B cell (primary cell): Measurements from ENCODE around the gene ANXA8. TPM values are rescaled to one million over a fixed set of nuclear protein-coding genes. Genes with fewer than 3 reads are reported as not detected.

Experiments
- ATAC-seq: fragments of 200-7000 bp; cut with Tn5 transposase; one replicate; pipeline ENCODE4 v1.10.0; 2021; ENCODE audit warnings: low read depth, mild to moderate bottlenecking, moderate number of reproducible peaks, moderate library complexity
- CTCF ChIA-PET: fragments of 350-600 bp; sonication (Branson Sonifier 250); formaldehyde crosslinking; loops from one replicate; lab custom pipeline; 2021; ENCODE audit warnings: antibody characterized with exemption, inconsistent platforms; lab: Charles Lee
- POLR2A ChIA-PET: fragments of 350-600 bp; sonication (Branson Sonifier 250); formaldehyde crosslinking; loops from one replicate; lab custom pipeline; 2021; ENCODE audit warnings: antibody characterized with exemption; lab: Charles Lee
- DNase-seq: peaks from one replicate; pipeline ENCODE4 v3.0.0; 2013
- H2AFZ ChIP-seq: 2 replicates; pipeline ENCODE4 v1.6.1; 2012; ENCODE audit warnings: mild to moderate bottlenecking, low read depth, low read length; ENCODE audit not compliant: insufficient read depth, poor library complexity, severe bottlenecking
- H3K27ac ChIP-seq, 2 donors: 1 replicate in 1 of 2; 2 replicates in 1 of 2; pipeline ENCODE4 v1.5.1; 2012 to 2013; ENCODE audit warnings: low read length in 2 of 2, mild to moderate bottlenecking in 2 of 2, moderate library complexity in 1 of 2
- H3K27me3 ChIP-seq, 4 experiments: fragments of 200-600 bp in 1 of 4; sonication (generic) in 1 of 4; replicated peaks in 1 of 4; 1 replicate in 2 of 4; 2 replicates in 2 of 4; pipeline versions ENCODE4 v1.6.1 to v1.7.0; 2013 to 2016; ENCODE audit warnings: low read length in 3 of 4, mild to moderate bottlenecking in 2 of 4, mixed read lengths in 1 of 4, moderate library complexity in 1 of 4; ENCODE audit not compliant: insufficient read depth in 4 of 4, control insufficient read depth in 3 of 4; ENCODE audit errors: control extremely low read depth in 1 of 4
- H3K36me3 ChIP-seq, 2 experiments: replicated peaks in 1 of 2; 1 replicate in 1 of 2; 2 replicates in 1 of 2; pipeline versions ENCODE4 v1.6.1 to v1.7.1; 2013; ENCODE audit warnings: low read length in 1 of 2; ENCODE audit not compliant: insufficient read depth in 2 of 2, control insufficient read depth in 1 of 2; ENCODE audit errors: control extremely low read depth in 1 of 2, extremely low read depth in 1 of 2
- H3K4me1 ChIP-seq, 2 donors: fragments of 200-600 bp in 1 of 2; sonication (generic) in 1 of 2; 1 replicate in 1 of 2; 2 replicates in 1 of 2; pipeline versions ENCODE4 v1.5.1 to v1.6.1; 2013 to 2017; ENCODE audit warnings: low read length in 2 of 2; ENCODE audit not compliant: control insufficient read depth in 2 of 2, insufficient read depth in 2 of 2
- H3K4me2 ChIP-seq: replicated peaks from 2 replicates; pipeline ENCODE3; 2012; ENCODE audit warnings: mild to moderate bottlenecking, low read depth, low read length; ENCODE audit not compliant: poor library complexity, severe bottlenecking
- H3K4me3 ChIP-seq, 5 experiments: fragments of 200-600 bp in 1 of 5; sonication (generic) in 1 of 5; 1 replicate in 3 of 5; 2 replicates in 2 of 5; pipeline versions ENCODE4 v1.5.1 to v1.7.0; 2011 to 2016; ENCODE audit warnings: low read length in 4 of 5, mild to moderate bottlenecking in 4 of 5, low read depth in 2 of 5, control low read depth in 1 of 5, moderate library complexity in 1 of 5; ENCODE audit not compliant: insufficient read depth in 1 of 5; ENCODE audit errors: control extremely low read depth in 1 of 5, extremely low read depth in 1 of 5
- H3K79me2 ChIP-seq: fragments of 200-600 bp; sonication (generic); one replicate; pipeline ENCODE4 v1.6.0; 2016; ENCODE audit warnings: low read length; ENCODE audit not compliant: control insufficient read depth, insufficient read depth
- H3K9ac ChIP-seq: fragments of 200-600 bp; sonication (generic); 2 replicates; pipeline ENCODE4 v1.6.1; 2017; ENCODE audit warnings: mild to moderate bottlenecking, low read length, moderate library complexity
- H3K9me3 ChIP-seq, 3 donors: one replicate each; pipeline versions ENCODE4 v1.6.1 to v1.7.1; 2013; ENCODE audit warnings: low read length in 2 of 3; ENCODE audit not compliant: control insufficient read depth in 2 of 3, insufficient read depth in 1 of 3; ENCODE audit errors: control extremely low read depth in 1 of 3
- H4K20me1 ChIP-seq: 2 replicates; pipeline ENCODE4 v1.6.0; 2012; ENCODE audit warnings: mild to moderate bottlenecking, low read length; ENCODE audit not compliant: insufficient read depth, control insufficient read depth, poor library complexity, severe bottlenecking
- H3K27ac Mint-ChIP-seq: one replicate; pipeline ENCODE4 v1.8.0; 2021; ENCODE audit warnings: mixed read lengths
- H3K27me3 Mint-ChIP-seq: one replicate; pipeline ENCODE4 v1.8.0; 2021; ENCODE audit warnings: mixed read lengths
- H3K4me1 Mint-ChIP-seq: one replicate; pipeline ENCODE4 v1.8.0; 2021; ENCODE audit warnings: mixed read lengths
- H3K4me3 Mint-ChIP-seq: one replicate; pipeline ENCODE4 v1.8.0; 2021; ENCODE audit warnings: mixed read lengths
- H3K9me3 Mint-ChIP-seq: one replicate; pipeline ENCODE4 v1.8.0; 2022; ENCODE audit warnings: mixed read lengths; ENCODE audit not compliant: insufficient read depth
- CTCF ChIP-seq: fragments of 200-600 bp; IDR thresholded peaks from one replicate; pipeline ENCODE4 v1.8.0; 2022; ENCODE audit warnings: antibody characterized with exemption, mild to moderate bottlenecking
- EZH2 ChIP-seq: IDR thresholded peaks from 2 replicates; pipeline ENCODE4 v1.6.1; 2012; ENCODE audit warnings: borderline replicate concordance, low read depth, mild to moderate bottlenecking, moderate library complexity, low read length; ENCODE audit not compliant: insufficient read depth, poor library complexity, severe bottlenecking
- WGBS: methylation state at CpG from one replicate; pipeline ENCODE4 v1.1.5; 2013; ENCODE audit warnings: missing lambda C conversion rate; ENCODE audit not compliant: insufficient coverage; 5-methylcytosine and 5-hydroxymethylcytosine counted together
- intact Hi-C: fragments of 100-400 bp; cut with micrococcal nuclease; formaldehyde crosslinking; loops from one replicate; pipeline ENCODE4 v1.10.0; 2022
- polyA plus RNA-seq: library from polyadenylated mRNA; depleted of rRNA; stranded (reverse); fragments of >200 nt; gene quantifications from 2 replicates; pipeline ENCODE4 v1.2.3, GENCODE V29; 2012
- total RNA-seq, 2 donors: library from RNA; stranded (reverse); fragments of 120-200 nt in 1 of 2; gene quantifications; 1 replicate in 1 of 2; 2 replicates in 1 of 2; pipeline versions ENCODE4 v1.2.3 to v1.2.4, GENCODE V29; 2013 to 2022

The ANXA8 gene
- total and polyA plus RNA-seq, 2 donors (not counting 1 experiment from before 2014, with no cell fraction given), result not detected

GRCh38 chr10:47441938-47442337 lies 42.0 kb downstream of the ANXA8 start:
- H3K36me3 ChIP-seq, result no peaks in the 10 kb centered on the region
- CTCF ChIA-PET, result no interaction called here
- no peak overlapping the region for H3K27ac ChIP-seq
- no peaks in the 10 kb centered on the region for H4K20me1 ChIP-seq
- 58% methylated on average over 4 of the region's 4 CpGs for WGBS
- peaks cover 35% of the 10 kb centered on the region for H3K27me3 Mint-ChIP-seq
- H3K9me3 Mint-ChIP-seq, result peaks cover 10% of the 10 kb centered on the region
- H3K4me1 ChIP-seq, result no peaks in the 10 kb centered on the region
- H3K9me3 ChIP-seq, result peaks cover 0 to 39% (median 19%) of the 10 kb centered on the region in 3 donors
- H3K4me3 Mint-ChIP-seq, result no peak overlapping the region
- DNase-seq (no peak), ATAC-seq (no peak)
- no peak overlapping the region for H3K4me3 ChIP-seq
- no peak overlapping the region for H2AFZ ChIP-seq
- no peak overlapping the region for H3K4me2 ChIP-seq
- TF ChIP-seq CTCF (no peak), EZH2 (no peak)
- intact Hi-C loops, result no loop called here
- POLR2A ChIA-PET, result no interaction called here
- H3K4me1 Mint-ChIP-seq, result no peaks in the 10 kb centered on the region
- no peak overlapping the region for H3K9ac ChIP-seq
- peaks cover 0 to 7% (median under 1%) of the 10 kb centered on the region in 4 experiments for H3K27me3 ChIP-seq
- no peaks in the 10 kb centered on the region for H3K79me2 ChIP-seq
- no peak overlapping the region for H3K27ac Mint-ChIP-seq

GRCh38 chr10:47440207-47440606 lies 43.7 kb downstream of the ANXA8 start:
- no peak for ATAC-seq
- TF ChIP-seq EZH2 (no peak), CTCF (no peak)
- H3K27me3 Mint-ChIP-seq, result peaks cover 36% of the 10 kb centered on the region
- H3K9me3 Mint-ChIP-seq, result peaks cover 2% of the 10 kb centered on the region
- Histone ChIP-seq H3K27me3 (peaks cover 0 to 7% (median under 1%) of the 10 kb centered on the region in 4 experiments), H3K79me2 (no peaks in the 10 kb centered on the region), H3K9ac (no peak overlapping the region), H3K9me3 (peaks cover 0 to 31% (median 6%) of the 10 kb centered on the region in 3 donors), H3K4me2 (no peak overlapping the region), H2AFZ (no peak overlapping the region), H4K20me1 (no peaks in the 10 kb centered on the region), H3K4me1 (no peaks in the 10 kb centered on the region), H3K36me3 (no peaks in the 10 kb centered on the region), H3K27ac (no peak overlapping the region), H3K4me3 (no peak overlapping the region)
- no peak overlapping the region for H3K4me3 Mint-ChIP-seq
- WGBS, result 100% methylated on average over 2 of the region's 4 CpGs
- intact Hi-C loops, result no loop called here
- H3K27ac Mint-ChIP-seq, result no peak overlapping the region
- ChIA-PET CTCF (no interaction called here), POLR2A (no interaction called here)
- no peaks in the 10 kb centered on the region for H3K4me1 Mint-ChIP-seq
- DNase-seq, result no peak
